GM12801 (cell line): ENCODE data around the gene PES1.

Source experiments
- CTCF ChIP-seq: IDR thresholded peaks from one replicate; pipeline ENCODE4 v1.5.1; 2011; ENCODE audit warnings: control low read depth; ENCODE audit not compliant: insufficient read length; ENCODE audit errors: extremely low read depth

PES1 gene

GRCh38 chr22:30535182-30535581, 56.5 kb downstream of the PES1 start:
- TF ChIP-seq CTCF, result no peak

- TF ChIP-seq CTCF, result no peak
Measured at GRCh38 chr22:30531651-30532608, 59.8 kb downstream of the PES1 start.

- no peak for TF ChIP-seq CTCF
Measured at GRCh38 chr22:30526656-30527055, 65.1 kb downstream of the PES1 start.
